Osteocyte (in vitro differentiated cells): ENCODE measurements around the gene RIMBP2. TPM values are rescaled to one million over a fixed set of nuclear protein-coding genes. Genes with fewer than 3 reads are reported as not detected.

Experiments used
- DNase-seq: peaks from one replicate; pipeline ENCODE4 v3.0.0; 2021; ENCODE audit warnings: mixed read lengths; ENCODE audit not compliant: unreplicated experiment; ENCODE audit errors: extremely low spot score
- H3K27ac Mint-ChIP-seq: one replicate; pipeline ENCODE4 v1.8.0; 2021; ENCODE audit warnings: mild to moderate bottlenecking, mixed read lengths; ENCODE audit not compliant: unreplicated experiment
- H3K27me3 Mint-ChIP-seq: one replicate; pipeline ENCODE4 v1.8.0; 2021; ENCODE audit warnings: mixed read lengths; ENCODE audit not compliant: unreplicated experiment
- H3K36me3 Mint-ChIP-seq: one replicate; pipeline ENCODE4 v1.8.0; 2021; ENCODE audit warnings: mixed read lengths; ENCODE audit not compliant: unreplicated experiment
- H3K4me1 Mint-ChIP-seq: one replicate; pipeline ENCODE4 v1.8.0; 2021; ENCODE audit warnings: mixed read lengths; ENCODE audit not compliant: unreplicated experiment
- H3K4me3 Mint-ChIP-seq: one replicate; pipeline ENCODE4 v1.8.0; 2021; ENCODE audit warnings: mild to moderate bottlenecking, moderate library complexity, mixed read lengths; ENCODE audit not compliant: unreplicated experiment
- H3K9me3 Mint-ChIP-seq: one replicate; pipeline ENCODE4 v1.8.0; 2021; ENCODE audit warnings: mixed read lengths; ENCODE audit not compliant: unreplicated experiment
- total RNA-seq: library from RNA; stranded (reverse); gene quantifications from 2 replicates; pipeline ENCODE4 v1.2.1, GENCODE V29; 2021
- TF ChIP-seq, protein P1 (sequence below): fragments of 200-600 bp; sonication (generic); IDR thresholded peaks from 2 replicates; pipeline ENCODE4 v1.5.0; 2021; ENCODE audit warnings: antibody characterized with exemption, mild to moderate bottlenecking, moderate library complexity

RIMBP2 gene
- total RNA-seq, 1 donor from 2014 or later, result 0.13 TPM

DNA sequence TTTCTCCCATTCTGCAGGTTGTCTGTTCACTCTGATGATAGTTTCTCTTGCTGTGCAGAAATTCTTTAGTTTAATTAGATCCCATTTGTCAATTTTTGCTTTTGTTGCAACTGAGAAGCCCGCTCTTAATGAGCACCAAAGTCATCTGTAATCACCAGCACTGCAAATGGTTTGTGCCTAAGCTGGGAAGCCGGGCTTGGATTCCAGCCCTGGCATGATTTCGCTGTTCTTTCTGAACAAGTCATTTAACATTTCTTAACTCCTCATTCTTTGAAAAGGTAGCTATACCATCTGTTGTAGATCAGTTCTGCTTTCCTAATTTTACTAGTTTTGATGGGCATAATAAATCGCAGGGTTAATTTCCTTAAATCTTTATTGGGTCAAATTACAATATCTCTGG lies 346.3 kb downstream of the RIMBP2 start:
- no peak for DNase-seq
- Mint-ChIP-seq H3K27ac (no peak overlapping the region), H3K9me3 (no peaks in the 10 kb centered on the region), H3K27me3 (no peaks in the 10 kb centered on the region), H3K4me1 (no peaks in the 10 kb centered on the region), H3K4me3 (no peak overlapping the region), H3K36me3 (no peaks in the 10 kb centered on the region)
- TF ChIP-seq, protein P1, sequence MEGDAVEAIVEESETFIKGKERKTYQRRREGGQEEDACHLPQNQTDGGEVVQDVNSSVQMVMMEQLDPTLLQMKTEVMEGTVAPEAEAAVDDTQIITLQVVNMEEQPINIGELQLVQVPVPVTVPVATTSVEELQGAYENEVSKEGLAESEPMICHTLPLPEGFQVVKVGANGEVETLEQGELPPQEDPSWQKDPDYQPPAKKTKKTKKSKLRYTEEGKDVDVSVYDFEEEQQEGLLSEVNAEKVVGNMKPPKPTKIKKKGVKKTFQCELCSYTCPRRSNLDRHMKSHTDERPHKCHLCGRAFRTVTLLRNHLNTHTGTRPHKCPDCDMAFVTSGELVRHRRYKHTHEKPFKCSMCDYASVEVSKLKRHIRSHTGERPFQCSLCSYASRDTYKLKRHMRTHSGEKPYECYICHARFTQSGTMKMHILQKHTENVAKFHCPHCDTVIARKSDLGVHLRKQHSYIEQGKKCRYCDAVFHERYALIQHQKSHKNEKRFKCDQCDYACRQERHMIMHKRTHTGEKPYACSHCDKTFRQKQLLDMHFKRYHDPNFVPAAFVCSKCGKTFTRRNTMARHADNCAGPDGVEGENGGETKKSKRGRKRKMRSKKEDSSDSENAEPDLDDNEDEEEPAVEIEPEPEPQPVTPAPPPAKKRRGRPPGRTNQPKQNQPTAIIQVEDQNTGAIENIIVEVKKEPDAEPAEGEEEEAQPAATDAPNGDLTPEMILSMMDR, result no peak

DNA sequence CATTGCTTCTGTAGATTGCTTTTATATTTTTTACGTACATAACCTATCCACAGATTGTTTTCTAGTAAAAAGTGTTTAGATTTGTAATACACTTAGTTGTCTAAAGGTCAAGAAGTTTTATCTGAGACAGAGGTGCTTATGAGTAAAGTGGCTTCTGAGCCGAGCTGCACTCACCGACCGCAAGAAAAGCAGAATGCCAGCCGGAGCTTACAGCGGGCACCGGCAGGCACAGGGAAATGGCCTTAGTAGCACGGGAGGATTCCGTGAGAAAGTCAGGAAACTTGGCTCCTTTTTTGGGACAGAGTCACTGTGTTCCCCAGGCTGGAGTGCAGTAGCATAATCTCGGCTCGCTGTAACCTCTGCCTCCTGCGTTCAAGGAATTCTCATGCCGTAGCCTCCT lies 348.6 kb downstream of the RIMBP2 start:
- H3K27me3 Mint-ChIP-seq, result no peaks in the 10 kb centered on the region
- no peaks in the 10 kb centered on the region for H3K4me1 Mint-ChIP-seq
- TF ChIP-seq, protein P1, result no peak
- no peaks in the 10 kb centered on the region for H3K9me3 Mint-ChIP-seq
- H3K36me3 Mint-ChIP-seq, result no peaks in the 10 kb centered on the region
- DNase-seq, result no peak
- no peak overlapping the region for H3K27ac Mint-ChIP-seq
- H3K4me3 Mint-ChIP-seq, result no peak overlapping the region

DNA sequence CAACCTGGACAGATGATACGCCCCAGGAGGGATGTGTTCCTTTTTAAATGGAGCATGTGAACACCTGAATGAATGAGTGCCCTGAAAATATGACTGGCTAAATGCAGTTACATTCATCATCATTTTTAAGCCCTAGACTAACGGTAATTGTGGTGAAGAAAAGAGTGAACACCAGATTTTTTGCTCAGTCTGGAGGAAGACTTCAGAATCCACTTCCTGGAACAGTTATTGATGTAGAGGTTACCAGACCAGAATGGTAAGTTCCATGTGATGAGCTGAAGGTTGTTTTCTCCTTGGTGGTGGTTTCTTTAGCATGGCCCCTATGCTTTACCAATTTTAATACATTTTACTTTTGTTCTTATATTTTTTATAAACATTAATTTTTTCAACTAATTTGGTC lies 349.1 kb downstream of the RIMBP2 start:
- no peak overlapping the region for H3K27ac Mint-ChIP-seq
- no peaks in the 10 kb centered on the region for H3K36me3 Mint-ChIP-seq
- H3K27me3 Mint-ChIP-seq, result no peaks in the 10 kb centered on the region
- DNase-seq, result no peak
- H3K9me3 Mint-ChIP-seq, result no peaks in the 10 kb centered on the region
- H3K4me1 Mint-ChIP-seq, result no peaks in the 10 kb centered on the region
- H3K4me3 Mint-ChIP-seq, result no peak overlapping the region
- TF ChIP-seq, protein P1, result no peak

DNA sequence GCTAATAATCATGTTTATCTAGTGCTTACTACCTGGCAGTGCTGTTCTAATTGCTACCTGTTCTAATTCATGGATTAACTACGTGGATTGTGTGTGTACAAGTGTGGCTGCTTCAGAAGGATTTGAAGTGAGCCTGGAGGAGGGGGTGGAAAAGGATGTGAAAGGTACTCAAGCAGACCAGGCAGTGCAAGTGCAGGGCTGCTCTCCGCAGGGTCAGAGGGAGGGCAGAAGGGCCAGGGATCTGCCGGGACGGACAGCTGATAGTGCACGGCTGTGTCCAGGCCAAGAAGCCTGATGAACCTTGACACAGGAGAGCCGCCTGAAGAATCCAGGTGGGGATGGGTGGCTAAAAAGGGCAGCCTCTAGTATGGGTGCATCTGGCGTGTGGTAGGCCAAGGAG lies 349.9 kb downstream of the RIMBP2 start:
- no peak overlapping the region for H3K27ac Mint-ChIP-seq
- DNase-seq, result no peak
- no peaks in the 10 kb centered on the region for H3K36me3 Mint-ChIP-seq
- TF ChIP-seq, protein P1, result no peak
- H3K27me3 Mint-ChIP-seq, result no peaks in the 10 kb centered on the region
- no peaks in the 10 kb centered on the region for H3K9me3 Mint-ChIP-seq
- H3K4me3 Mint-ChIP-seq, result no peak overlapping the region
- H3K4me1 Mint-ChIP-seq, result no peaks in the 10 kb centered on the region

DNA sequence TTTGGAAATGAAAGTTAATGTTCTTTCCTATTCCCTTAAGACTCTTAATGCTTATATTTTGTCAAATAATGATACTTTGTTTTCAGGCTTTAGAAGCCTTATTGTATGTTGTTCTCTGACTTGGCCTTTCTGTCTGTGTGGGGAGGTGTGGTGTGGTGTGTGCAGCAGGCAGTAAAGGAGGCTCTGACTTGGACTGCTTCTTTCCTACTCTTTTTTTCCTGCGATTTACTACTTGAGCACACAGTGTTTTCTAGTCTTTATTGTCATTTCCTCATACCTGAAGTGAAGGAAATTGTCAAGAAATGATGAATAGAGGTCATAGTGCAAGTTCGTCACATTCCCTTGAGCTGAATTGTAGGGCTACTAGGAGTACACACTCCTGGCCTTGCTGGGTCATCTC lies 351.5 kb downstream of the RIMBP2 start:
- Mint-ChIP-seq H3K36me3 (no peaks in the 10 kb centered on the region), H3K4me3 (no peak overlapping the region), H3K4me1 (no peaks in the 10 kb centered on the region), H3K9me3 (no peaks in the 10 kb centered on the region), H3K27ac (no peak overlapping the region), H3K27me3 (no peaks in the 10 kb centered on the region)
- no peak for DNase-seq
- TF ChIP-seq, protein P1, result no peak
